HG03045 (cell line): ENCODE measurements around the gene CCDC85C.
"Not testable (repeated sequence)": the region's sequence is repeated elsewhere in the genome, so short reads cannot be mapped to it uniquely, and the experiment has no call there.

Source experiments
- ATAC-seq: cut with Tn5 transposase; IDR thresholded peaks from one replicate; pipeline ENCODE4 v1.9.1; 2021; ENCODE audit warnings: mild to moderate bottlenecking, moderate library complexity; ENCODE audit not compliant: unreplicated experiment

Gene CCDC85C

GRCh38 chr14:99603471-99604277 lies at the start of gene CCDC85C:
Gene CCDC85C (minus strand): TSS chr14:99604207. CDS start chr14:99603959, 248 bp downstream.
- ATAC-seq = no peak

- ATAC-seq = no peak
Measured at GRCh38 chr14:99651953-99652746, 48.1 kb upstream of the CCDC85C start.

- no peak for ATAC-seq
Measured at GRCh38 chr14:99650189-99650588, 46.2 kb upstream of the CCDC85C start.

DNA sequence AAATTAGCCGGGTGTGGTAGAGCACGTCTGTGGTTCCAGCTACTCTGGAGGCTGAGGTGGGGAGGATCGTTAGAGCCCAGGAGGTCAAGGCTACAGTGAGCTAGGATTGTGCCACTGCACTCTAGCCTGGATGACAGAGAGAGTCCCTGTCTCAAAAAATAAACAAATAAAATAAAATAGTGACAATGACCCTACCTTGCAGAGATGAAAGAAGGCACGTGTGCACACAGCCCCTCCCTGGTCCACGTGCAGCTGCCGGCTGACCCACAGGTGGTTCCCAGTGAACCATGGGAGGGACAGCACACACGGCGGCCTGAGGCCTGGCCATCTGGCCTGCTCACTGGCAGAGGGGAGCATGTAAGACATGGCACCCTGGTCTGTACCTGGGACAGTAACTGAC lies 45.6 kb upstream of the CCDC85C start:
- no peak for ATAC-seq

- ATAC-seq = no peak
Measured at GRCh38 chr14:99649219-99649618, 45.2 kb upstream of the CCDC85C start.

DNA sequence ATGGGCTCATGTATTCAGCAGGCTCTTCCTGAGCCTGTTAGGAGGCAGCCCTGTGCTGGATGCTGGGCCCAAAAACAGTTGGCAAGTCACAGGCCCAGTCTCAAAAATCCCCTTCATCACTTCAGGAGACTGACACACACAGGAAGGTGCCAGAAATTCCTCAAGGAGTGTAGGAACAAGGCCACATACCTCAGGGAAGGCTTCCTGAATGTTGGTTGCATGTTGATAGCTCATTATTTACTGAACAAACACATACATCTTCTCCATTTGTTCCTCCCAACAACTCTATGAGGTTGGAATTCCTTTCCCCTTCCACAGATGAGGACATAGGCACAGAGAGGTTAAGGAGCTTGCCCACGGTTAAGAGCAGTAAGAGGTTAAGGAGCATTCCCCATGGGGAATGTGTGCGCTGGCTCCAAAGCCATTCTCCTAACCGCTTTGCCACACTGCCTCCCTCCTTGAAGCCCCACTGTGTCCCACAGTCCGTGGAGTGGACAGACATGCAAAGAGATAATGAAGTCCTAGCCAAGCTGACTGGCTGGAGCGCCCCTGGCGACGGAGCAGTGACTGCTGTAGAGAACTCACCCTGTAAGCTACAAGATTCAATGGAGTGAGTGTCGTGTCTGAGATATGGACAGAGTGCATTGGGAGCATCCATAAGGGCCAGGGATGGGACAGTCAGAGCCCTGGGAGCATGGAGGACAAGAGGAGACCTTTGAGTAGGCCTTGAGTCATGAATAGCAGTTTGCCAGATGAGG lies 44.2 kb upstream of the CCDC85C start:
- ATAC-seq = no peak

DNA sequence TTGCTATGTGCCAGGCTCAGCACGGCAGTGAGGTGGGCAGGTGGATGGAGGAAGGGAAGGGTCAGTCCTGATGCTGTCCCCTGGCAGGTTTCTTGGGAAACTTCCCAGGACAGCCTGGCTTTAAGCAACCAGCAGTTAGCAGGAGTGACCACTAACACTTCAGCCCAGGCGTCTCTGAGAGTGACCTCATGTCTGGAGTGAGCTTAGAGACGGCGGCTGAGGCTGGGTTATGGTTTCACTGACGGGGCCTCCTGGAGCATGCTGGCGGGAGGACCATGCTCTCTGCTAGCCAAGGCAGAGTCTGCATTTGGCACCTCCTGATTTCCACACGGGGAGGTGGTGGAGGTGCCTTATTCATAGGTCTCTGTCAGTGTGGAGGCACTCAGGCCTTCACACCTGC lies 43.4 kb upstream of the CCDC85C start:
- ATAC-seq = no peak

GRCh38 chr14:99645545-99646505 lies 41.8 kb upstream of the CCDC85C start:
- no peak for ATAC-seq

DNA sequence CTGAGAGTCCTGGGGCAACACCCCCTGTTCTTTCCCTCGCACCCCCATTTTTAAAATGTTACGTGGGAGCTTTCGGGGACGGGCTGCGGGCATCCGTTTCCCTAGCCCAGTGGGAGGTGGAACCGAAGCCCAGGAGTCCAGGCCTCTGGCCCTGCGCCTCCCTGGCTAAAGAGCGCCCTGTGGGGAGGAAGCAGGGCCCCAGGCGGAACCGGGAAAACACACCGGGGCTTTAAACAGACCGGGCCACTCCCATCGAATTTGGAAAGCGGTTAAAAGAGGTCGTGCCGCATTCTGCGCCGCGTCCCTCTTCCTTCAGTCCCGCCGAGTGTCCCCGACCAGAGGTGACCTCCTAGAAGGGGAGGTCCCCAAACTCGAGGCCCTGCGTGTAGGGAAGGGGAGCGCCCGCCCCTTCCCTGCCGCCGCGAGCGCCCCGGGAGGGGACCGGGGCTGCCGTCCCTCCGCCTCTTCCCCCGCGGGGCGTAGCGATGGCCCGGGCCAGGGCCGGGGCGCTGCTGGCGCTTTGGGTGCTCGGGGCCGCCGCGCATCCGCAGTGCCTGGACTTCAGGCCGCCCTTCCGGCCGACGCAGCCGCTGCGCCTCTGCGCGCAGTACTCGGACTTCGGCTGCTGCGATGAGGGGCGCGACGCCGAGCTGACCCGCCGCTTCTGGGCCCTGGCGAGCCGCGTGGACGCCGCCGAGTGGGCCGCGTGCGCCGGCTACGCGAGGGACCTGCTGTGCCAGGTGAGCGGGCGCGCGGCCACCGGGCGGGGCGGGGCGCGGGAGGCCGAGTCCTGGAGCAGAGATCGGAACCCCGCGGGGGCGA lies 40.9 kb upstream of the CCDC85C start, which contains the start of gene HHIPL1:
TSS of gene HHIPL1 (plus strand) at position 407 of the 822 bp plus-strand sequence. CDS start at position 486, 79 bp downstream.
- ATAC-seq = no peak

- ATAC-seq = no peak
Measured at GRCh38 chr14:99644035-99644587, 40.1 kb upstream of the CCDC85C start.

GRCh38 chr14:99643343-99643742 lies 39.3 kb upstream of the CCDC85C start:
- ATAC-seq = no peak

- not testable (repeated sequence) for ATAC-seq
Measured at GRCh38 chr14:99642771-99643170, 38.8 kb upstream of the CCDC85C start.

DNA sequence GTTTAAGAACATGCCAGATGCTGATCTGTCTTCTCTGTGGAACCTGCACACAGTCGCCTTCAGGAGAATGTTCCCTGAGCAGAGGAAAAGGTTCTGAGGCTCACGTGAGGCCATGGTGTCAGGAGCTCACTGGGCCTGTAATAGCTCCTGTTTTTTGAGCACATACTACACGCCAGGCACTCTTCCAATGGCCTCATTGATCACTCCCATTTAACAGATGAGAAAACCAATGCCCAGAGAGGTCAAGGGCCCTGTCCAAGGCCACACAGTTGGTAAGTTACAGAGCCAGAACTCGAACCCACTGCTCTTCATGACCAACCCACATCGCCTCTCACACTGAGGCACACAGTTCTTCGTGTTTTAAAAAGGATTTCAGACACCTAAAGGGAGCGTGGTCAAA lies 33.6 kb upstream of the CCDC85C start:
- no peak for ATAC-seq

DNA sequence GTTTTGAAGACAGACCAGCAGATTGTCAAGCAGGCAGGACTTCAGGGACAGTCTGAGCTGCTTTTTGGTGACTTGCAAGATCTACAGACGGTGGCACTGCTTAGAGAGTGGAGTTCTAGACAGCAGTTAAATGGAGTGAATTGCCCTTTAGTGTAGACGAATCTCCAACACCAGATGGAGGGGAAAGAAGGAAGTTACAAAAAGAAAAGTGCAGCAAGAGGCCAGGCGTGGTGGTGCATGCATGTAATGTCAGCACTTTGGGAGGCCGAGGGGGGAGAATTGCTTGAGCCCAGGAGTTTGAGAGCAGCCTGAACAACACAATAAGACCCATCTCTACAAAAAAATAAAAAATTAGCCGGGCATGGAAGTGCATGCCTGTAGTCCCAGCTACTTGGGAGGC lies 32.5 kb upstream of the CCDC85C start:
- ATAC-seq = no peak

DNA sequence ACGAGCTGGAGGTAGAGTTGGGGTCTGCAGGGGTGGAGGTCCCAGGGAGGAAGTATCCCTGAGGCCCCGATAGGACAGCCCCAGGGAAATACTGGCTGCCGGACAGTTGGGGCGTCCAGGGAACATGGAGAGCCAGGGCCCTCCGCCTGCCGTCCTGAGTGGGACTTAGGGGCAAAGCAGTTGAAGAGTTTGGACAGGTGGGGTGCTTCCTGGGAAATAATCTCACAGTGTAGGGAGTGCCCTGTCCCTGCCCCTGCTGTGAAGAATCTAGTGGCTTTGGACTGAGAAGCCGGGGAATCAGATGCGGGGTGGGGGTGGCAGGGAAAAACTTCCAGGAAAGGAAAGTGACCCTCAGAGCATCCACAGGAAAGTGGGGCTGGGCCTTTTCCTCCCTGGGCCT lies 31.1 kb upstream of the CCDC85C start:
- no peak for ATAC-seq

- no peak for ATAC-seq
Measured at GRCh38 chr14:99634443-99634842, 30.4 kb upstream of the CCDC85C start.

GRCh38 chr14:99633918-99634317 lies 29.9 kb upstream of the CCDC85C start:
- ATAC-seq = no peak

GRCh38 chr14:99633141-99633540 lies 29.1 kb upstream of the CCDC85C start:
- no peak for ATAC-seq
